Cardiac fibroblast (primary cell): ENCODE results near the gene CLEC16A.

ENCODE experiments used
- DNase-seq, 2 donors: peaks; one replicate each; pipeline versions ENCODE4 v3.0.0 to v3.0.0-alpha.2; 2010; ENCODE audit warnings: low read depth in 2 of 2
- H3K4me3 ChIP-seq, 2 donors: replicated peaks in 1 of 2; 1 replicate in 1 of 2; 2 replicates in 1 of 2; pipeline ENCODE4 v1.5.1; 2011; ENCODE audit warnings: low read depth in 2 of 2, low read length in 2 of 2, mild to moderate bottlenecking in 2 of 2, moderate library complexity in 1 of 2
- TF ChIP-seq, protein P1 (sequence below): IDR thresholded peaks from one replicate; pipeline ENCODE4 v1.5.1; 2011; ENCODE audit warnings: low read depth, mild to moderate bottlenecking, low read length, inconsistent platforms

CLEC16A gene

DNA sequence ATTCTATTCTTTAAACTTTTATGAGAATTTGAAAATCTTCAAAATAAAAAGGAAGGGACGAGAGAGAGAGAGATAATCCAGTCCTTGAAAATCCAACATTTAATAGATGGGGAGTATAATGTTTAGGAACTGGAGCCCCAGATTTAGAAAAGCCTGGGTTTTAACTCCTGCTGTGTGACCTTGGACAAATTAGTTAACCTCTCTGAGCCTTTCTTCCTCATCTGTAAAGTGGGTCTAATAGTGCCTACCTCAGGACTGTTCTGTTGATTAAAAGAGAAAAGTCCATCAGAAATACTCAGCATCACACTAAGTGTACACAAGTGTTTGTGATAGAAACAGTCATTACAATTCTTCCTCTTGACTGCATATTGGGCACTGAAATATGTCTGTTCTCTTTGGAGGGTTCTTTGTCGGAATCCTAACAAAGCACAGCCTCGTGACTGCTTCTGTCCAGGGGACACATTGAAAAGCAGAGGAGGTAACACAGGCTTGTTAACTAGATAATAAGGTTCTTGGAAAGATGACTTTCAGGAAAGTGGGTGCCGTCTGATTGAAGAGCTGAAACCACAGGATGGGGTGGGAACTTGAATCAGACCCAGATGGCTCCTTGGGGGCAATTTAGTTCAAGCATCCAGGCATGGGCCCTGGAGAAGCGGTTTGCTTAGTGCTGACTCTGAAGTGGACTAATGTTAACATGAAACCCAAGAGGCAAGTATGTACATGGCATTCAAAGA lies 128.2 kb downstream of the CLEC16A start:
- DNase-seq = peak in 1 of 2 donors; percentile 52
- TF ChIP-seq, protein P1, sequence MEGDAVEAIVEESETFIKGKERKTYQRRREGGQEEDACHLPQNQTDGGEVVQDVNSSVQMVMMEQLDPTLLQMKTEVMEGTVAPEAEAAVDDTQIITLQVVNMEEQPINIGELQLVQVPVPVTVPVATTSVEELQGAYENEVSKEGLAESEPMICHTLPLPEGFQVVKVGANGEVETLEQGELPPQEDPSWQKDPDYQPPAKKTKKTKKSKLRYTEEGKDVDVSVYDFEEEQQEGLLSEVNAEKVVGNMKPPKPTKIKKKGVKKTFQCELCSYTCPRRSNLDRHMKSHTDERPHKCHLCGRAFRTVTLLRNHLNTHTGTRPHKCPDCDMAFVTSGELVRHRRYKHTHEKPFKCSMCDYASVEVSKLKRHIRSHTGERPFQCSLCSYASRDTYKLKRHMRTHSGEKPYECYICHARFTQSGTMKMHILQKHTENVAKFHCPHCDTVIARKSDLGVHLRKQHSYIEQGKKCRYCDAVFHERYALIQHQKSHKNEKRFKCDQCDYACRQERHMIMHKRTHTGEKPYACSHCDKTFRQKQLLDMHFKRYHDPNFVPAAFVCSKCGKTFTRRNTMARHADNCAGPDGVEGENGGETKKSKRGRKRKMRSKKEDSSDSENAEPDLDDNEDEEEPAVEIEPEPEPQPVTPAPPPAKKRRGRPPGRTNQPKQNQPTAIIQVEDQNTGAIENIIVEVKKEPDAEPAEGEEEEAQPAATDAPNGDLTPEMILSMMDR = no peak
- no peak overlapping the region for H3K4me3 ChIP-seq

DNA sequence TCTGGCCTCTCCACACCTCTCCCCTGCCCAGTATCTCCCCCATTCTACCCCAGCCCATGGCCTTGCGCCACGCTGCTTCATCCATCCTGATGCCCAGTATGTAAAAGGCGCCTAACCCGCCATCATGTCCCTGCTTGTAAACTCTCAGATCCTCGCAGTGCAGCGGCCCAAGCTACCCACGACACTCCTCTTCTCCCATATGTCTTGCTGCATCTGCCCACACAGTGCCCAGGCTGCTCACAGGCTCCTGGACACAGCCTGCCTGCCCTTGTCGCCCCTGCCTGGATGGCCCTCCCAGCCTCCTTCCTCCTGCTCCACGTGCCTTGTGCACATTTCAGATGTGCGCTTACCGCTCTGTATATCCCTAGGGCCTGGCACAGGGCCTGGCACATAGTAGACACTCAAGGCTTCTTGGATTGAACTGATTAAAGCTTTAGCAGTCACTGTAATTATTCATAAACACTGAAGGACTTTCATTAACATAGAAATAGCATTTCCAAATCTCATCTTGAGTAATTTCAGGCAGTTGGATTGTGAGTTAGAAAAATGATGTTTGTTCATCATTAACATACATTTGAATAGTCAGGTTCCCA lies 129.1 kb downstream of the CLEC16A start:
- H3K4me3 ChIP-seq = no peak overlapping the region
- no peak for DNase-seq
- TF ChIP-seq, protein P1 = no peak

DNA sequence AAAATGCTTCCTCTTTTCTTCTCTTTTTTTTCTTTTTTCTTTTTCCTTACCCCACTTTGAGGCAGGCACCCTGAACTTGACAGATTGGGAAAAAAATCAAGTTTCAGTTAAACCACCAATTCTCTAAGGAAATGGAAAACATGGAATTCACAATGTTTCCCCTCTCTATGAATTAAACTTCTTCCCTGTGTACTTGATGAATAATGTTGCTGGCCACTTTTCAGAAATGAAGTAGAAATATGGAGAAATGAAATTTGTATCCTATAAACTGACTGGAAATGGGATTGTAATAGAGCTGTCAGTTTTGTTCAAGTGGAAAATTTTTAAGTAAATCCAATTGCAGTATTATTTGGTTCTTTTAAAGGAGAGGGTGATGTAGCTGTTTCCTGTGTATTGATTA lies 129.8 kb downstream of the CLEC16A start:
- TF ChIP-seq, protein P1 = no peak
- no peak overlapping the region for H3K4me3 ChIP-seq
- DNase-seq = no peak

DNA sequence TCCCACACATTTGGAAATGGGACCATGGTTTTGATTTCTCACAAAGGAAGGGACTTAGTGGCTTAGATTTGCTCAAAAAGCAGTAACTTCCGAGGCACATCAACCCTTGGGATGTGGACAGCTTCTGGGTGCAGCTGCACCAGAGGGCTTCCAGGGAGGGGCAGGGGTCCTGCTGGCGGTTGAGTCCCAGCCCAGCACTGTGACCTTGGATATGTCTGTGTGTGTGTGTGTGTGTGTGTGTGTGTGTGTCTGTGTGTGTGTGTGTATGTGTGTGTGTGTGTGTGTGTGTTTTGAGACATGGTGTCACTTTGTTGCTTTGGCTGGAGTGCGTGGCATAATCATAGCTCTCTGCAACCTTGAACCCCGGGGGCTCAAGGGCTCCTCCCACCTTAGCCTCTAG lies 130.8 kb downstream of the CLEC16A start:
- no peak overlapping the region for H3K4me3 ChIP-seq
- TF ChIP-seq, protein P1 = no peak
- DNase-seq = no peak

DNA sequence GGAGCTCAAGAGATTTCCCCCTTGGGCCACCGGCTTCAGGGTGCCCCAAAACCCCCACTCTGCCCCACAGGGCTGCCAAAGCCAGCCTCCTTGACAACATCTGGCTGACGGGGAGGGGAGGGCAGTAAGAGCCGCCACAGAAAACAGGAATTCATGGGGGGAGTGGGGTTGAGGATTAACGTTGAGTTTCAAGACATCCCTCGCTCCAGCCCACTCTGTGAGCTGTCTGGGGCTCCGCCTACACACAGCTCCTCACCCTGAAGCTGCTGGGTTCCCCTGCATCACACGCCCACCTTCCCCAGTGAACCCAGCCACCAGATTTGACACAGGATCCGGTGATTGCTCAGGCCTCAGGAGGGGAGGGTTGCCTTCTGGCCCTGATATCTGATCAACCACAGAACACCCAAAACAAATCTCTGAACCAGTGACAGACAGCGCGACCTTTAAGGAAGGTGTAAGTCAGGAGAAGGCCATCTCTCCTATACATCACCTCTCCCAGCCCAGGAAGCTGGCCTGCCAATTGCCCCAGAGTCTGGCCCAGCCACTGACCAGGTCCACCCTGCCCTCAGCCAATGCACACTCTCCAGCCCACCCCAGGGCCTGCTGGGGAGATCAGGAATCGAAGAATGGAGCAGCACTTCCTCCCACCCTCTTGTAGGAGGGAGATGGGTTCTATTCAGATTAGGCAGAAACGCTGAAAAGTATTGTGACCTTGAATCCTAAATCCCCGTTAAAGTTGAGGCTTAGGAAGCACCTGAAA lies 132.1 kb downstream of the CLEC16A start:
- TF ChIP-seq, protein P1 = no peak
- H3K4me3 ChIP-seq = no peak overlapping the region
- no peak for DNase-seq

DNA sequence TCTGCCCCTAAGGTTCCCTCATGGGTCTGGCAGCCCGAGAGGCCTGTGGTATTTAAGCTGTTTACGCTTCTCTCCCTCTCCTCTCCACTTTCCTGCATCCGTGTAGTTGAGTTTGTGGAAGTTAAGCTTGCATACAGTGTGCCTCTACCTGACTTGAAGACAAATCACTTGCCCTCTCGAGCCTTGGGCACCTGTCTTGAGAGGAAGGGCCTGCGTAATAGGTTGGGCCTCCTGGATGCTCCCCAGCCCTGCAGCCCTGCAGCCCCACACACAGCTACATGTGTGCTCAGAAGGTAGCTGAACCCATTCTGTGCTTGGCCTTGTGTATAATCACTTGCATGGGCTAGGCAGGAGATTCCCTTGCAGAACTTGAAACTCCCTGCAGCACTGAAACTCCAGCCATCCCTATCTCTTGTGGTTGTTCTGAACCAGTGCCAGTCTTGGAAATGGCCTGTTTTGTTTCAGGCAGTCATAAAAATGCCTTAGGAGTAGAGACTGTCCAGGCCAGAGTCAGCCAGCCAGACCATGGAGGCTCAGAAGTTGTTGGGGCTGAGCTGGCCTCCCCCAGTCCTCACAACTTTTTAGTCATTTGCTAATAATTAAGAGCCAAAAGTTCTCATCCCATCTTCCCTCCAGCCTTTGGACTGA lies 134.6 kb downstream of the CLEC16A start:
- peak; percentile 64 to 93 for DNase-seq
- no peak overlapping the region for H3K4me3 ChIP-seq
- TF ChIP-seq, protein P1 = no peak
